Cerebellar cortex (tissue), 1 donor: Measurements from ENCODE around the gene ANTXR2.

ENCODE experiments used
- DNase-seq: peaks from one replicate; pipeline ENCODE4 v3.0.0-alpha.2; 2015; ENCODE audit warnings: low spot score

The ANTXR2 gene

GRCh38 chr4:80069108-80069836 lies 3.8 kb downstream of the ANTXR2 start:
- DNase-seq, result no peak

- no peak for DNase-seq
Measured at GRCh38 chr4:80065601-80066000, 7.4 kb downstream of the ANTXR2 start.

- DNase-seq, result no peak
Measured at GRCh38 chr4:80062527-80062926, 10.5 kb downstream of the ANTXR2 start.

- DNase-seq, result no peak
Measured at GRCh38 chr4:80060804-80061203, 12.2 kb downstream of the ANTXR2 start.

GRCh38 chr4:80058740-80059139 lies 14.3 kb downstream of the ANTXR2 start:
- DNase-seq, result no peak

- DNase-seq, result no peak
Measured at GRCh38 chr4:80054375-80054774, 18.7 kb downstream of the ANTXR2 start.

GRCh38 chr4:80053140-80053910 lies 19.7 kb downstream of the ANTXR2 start:
- DNase-seq, result no peak

DNA sequence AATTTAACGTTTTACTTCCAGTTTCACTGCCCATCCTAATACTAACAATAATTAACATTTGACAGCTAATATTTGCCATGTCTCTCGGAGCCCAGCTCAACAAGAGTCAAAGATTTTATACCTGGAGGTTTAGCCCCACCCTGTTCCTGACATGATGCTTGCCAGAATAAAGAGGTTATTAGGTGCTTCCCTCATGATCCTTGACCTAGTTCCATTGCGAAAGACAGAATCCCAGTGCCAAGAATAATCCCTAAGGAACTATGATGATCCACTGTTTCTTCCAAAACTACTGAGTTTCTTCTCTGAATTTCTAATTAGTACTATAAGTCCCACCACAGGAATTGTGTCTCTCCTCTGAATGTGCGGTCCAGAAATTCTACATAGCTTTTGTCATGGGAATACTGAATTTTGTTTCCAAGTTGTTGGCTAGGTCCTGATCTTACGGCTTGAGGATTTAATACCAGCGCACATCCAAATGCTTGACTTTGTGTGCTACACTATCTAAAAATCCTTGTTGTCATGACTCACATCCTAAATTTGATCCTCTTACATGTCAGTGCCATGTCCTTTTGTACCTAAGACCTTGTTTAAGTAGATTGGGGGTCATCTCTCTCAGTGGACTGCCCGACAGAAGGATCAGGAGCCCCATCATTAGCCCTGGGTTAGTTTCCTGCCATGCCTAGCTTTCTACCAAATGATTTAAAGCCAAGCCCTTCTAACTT lies 23.1 kb downstream of the ANTXR2 start:
- no peak for DNase-seq

- no peak for DNase-seq
Measured at GRCh38 chr4:80049402-80049801, 23.6 kb downstream of the ANTXR2 start.

DNA sequence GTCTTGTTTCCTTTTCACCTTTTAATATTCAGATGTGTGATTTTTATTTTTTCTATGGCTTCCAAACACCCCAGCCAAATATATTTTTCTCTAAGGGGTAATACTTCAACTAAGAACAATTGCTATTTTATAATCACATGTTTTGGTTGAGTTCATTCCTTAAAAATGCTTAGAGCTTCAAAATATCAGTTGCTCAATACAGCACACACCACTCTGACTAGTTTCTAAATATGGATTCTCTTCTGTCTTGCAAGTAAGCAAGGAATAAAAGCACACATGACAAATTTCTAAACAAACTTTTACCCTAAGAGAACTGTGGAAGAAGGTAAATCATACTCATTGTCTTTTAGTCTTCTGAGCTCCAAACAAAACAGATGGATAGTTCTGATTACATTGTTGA lies 27.2 kb downstream of the ANTXR2 start:
- no peak for DNase-seq

- DNase-seq, result no peak
Measured at GRCh38 chr4:80043541-80043940, 29.5 kb downstream of the ANTXR2 start.

GRCh38 chr4:80042821-80043220 lies 30.2 kb downstream of the ANTXR2 start:
- DNase-seq, result no peak

DNA sequence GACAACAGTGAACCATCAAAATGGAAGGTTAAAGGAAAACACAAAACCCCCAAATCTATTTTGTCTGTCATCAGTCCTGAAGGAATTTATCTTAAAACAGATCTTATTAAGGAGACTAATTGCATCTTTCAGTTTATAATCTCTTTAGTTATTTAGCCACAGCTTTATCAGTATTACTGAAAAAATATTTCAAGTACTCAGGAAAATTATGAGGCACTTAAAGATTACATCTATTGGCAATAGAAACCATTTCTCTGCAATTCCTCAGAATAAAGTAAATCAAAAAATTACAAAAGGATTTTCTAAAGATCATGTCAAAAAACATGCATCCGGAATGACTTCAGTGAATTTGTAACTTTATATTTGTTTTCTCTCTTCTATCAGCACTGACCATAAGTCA lies 35.2 kb downstream of the ANTXR2 start:
- DNase-seq, result no peak

DNA sequence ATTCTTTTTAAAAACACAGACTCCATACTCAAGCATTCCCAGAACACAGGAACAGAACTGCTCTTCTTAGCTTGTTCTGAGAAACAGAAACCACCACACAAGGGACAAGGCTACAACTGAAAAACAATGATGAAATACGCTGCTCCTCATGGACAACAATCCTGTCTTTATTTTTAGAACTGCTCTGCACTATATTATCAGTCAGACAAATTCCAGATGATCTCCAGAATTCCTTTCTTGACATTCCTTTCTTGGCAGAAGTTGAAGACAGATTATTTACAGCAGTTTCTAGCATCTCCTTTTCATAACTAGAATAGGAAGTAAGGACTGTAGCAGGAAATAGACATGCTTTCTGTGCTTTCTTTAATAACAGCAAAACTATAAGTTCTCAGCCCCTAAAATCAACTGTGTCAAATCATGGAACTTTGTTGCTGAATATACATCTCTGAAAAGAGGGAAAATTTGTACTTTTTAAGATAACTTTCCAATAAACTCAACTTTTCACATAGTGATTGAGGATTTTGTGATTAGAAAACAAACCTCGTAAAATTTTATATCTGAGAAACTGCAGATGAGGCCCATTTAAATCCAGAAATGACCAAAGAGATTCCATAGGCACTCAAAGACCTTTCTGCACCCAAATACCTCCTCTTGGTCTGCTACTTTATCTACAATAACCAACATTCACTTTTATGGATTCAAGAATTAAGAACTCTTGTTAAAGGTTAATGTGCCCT lies 35.9 kb downstream of the ANTXR2 start:
- no peak for DNase-seq

- no peak for DNase-seq
Measured at GRCh38 chr4:80036306-80036705, 36.7 kb downstream of the ANTXR2 start.

- DNase-seq, result no peak
Measured at GRCh38 chr4:80035336-80035735, 37.7 kb downstream of the ANTXR2 start.

- DNase-seq, result no peak
Measured at GRCh38 chr4:80033581-80033980, 39.4 kb downstream of the ANTXR2 start.

- DNase-seq, result no peak
Measured at GRCh38 chr4:80029364-80029763, 43.7 kb downstream of the ANTXR2 start.

GRCh38 chr4:80027611-80028010 lies 45.4 kb downstream of the ANTXR2 start:
- no peak for DNase-seq

- no peak for DNase-seq
Measured at GRCh38 chr4:80026100-80026499, 46.9 kb downstream of the ANTXR2 start.

- no peak for DNase-seq
Measured at GRCh38 chr4:80024335-80024734, 48.7 kb downstream of the ANTXR2 start.

- no peak for DNase-seq
Measured at GRCh38 chr4:80022282-80022681, 50.7 kb downstream of the ANTXR2 start.
